ENCODE results near the gene ESRP2. TPM values are rescaled to one million over a fixed set of nuclear protein-coding genes. Genes with fewer than 3 reads are reported as not detected.

ESRP2 gene
- total RNA-seq, 1 donor from 2014 or later, result 25.5 TPM

GRCh38 chr16:68255712-68256111, 19.8 kb upstream of the ESRP2 start:
- H3K4me3 ChIP-seq (ENCODE audit: low read depth, low read length), result no peak overlapping the region
- no peak for TF ChIP-seq CTCF (conservative IDR thresholded peaks at IDR 0.05; ENCODE audit: low read depth, low read length)
- no peak for DNase-seq (ENCODE audit: low read depth)

- H3K4me3 ChIP-seq (ENCODE audit: low read depth, low read length), result no peak overlapping the region
- TF ChIP-seq CTCF (conservative IDR thresholded peaks at IDR 0.05; ENCODE audit: low read depth, low read length), result no peak
- no peak for DNase-seq (ENCODE audit: low read depth)
These were observed 17.8 kb upstream of the ESRP2 start for GRCh38 chr16:68253721-68254120.

GRCh38 chr16:68252383-68252782, 16.5 kb upstream of the ESRP2 start:
- DNase-seq (ENCODE audit: low read depth), result no peak
- no peak for TF ChIP-seq CTCF (conservative IDR thresholded peaks at IDR 0.05; ENCODE audit: low read depth, low read length)
- no peak overlapping the region for H3K4me3 ChIP-seq (ENCODE audit: low read depth, low read length)

- TF ChIP-seq CTCF (conservative IDR thresholded peaks at IDR 0.05; ENCODE audit: low read depth, low read length), result no peak
- no peak overlapping the region for H3K4me3 ChIP-seq (ENCODE audit: low read depth, low read length)
- no peak for DNase-seq (ENCODE audit: low read depth)
These were observed 15.9 kb upstream of the ESRP2 start for GRCh38 chr16:68251832-68252231.

- no peak for TF ChIP-seq CTCF (conservative IDR thresholded peaks at IDR 0.05; ENCODE audit: low read depth, low read length)
- no peak for DNase-seq (ENCODE audit: low read depth)
- H3K4me3 ChIP-seq (ENCODE audit: low read depth, low read length), result no peak overlapping the region
These were observed 15.0 kb upstream of the ESRP2 start for GRCh38 chr16:68250951-68251350.

- no peak for DNase-seq (ENCODE audit: low read depth)
- no peak for TF ChIP-seq CTCF (conservative IDR thresholded peaks at IDR 0.05; ENCODE audit: low read depth, low read length)
These were observed 13.4 kb upstream of the ESRP2 start for GRCh38 chr16:68249371-68249770.

GRCh38 chr16:68247932-68248331, 12.0 kb upstream of the ESRP2 start:
- no peak for DNase-seq (ENCODE audit: low read depth)
- no peak for TF ChIP-seq CTCF (conservative IDR thresholded peaks at IDR 0.05; ENCODE audit: low read depth, low read length)
- no peak overlapping the region for H3K4me3 ChIP-seq (ENCODE audit: low read depth, low read length)

More at GRCh38 chr16:68249371-68249770, 13.4 kb upstream of the ESRP2 start:
- no peak overlapping the region for H3K4me3 ChIP-seq (ENCODE audit: low read depth, low read length)

Measured in epithelial cell of proximal tubule (primary cell).